Kidney capillary endothelial cell (primary cell): ENCODE measurements around the gene SLCO3A1.

Source experiments
- DNase-seq: peaks from one replicate; pipeline ENCODE4 v3.0.0-alpha.2; 2018; ENCODE audit warnings: low spot score

SLCO3A1 gene

GRCh38 chr15:92130244-92130643, 276.7 kb downstream of the SLCO3A1 start:
- no peak for DNase-seq

GRCh38 chr15:92130906-92131305, 277.4 kb downstream of the SLCO3A1 start:
- DNase-seq: no peak

DNA sequence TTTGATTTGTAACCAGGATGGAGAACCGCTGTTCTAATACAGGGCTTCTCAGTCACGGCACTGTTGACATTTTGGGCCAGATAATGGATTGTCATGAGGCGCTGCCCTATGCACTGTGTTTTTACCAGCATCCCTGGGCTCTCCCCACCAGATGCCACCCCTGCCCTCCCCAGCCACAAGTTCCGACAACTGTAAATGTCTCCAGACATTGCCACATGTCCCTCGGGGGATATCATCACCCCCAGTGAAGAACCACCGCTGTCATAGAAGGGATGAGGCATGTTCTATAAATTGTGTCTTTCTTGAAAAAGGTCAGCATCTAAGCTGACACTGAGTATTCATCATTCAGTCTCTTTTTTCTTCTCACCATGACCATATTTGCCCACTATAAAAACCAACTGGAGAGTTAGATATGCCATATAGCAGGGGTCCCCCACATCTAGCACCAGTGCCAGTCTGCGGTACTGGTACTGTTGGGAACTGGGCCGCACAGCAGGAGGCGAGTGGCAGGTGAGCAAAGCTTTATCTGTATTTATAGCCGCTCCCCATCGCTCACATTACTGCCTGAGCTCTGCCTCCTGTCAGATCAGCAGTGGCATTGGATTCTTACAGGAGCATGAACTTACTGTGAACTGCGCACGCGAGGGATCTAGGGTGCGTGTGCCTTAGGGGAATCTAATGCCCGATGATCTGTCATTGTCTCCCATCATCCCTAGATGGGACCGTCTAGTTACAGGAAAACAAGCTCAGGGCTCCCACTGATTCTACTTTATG, 279.7 kb downstream of the SLCO3A1 start:
- no peak for DNase-seq

DNA sequence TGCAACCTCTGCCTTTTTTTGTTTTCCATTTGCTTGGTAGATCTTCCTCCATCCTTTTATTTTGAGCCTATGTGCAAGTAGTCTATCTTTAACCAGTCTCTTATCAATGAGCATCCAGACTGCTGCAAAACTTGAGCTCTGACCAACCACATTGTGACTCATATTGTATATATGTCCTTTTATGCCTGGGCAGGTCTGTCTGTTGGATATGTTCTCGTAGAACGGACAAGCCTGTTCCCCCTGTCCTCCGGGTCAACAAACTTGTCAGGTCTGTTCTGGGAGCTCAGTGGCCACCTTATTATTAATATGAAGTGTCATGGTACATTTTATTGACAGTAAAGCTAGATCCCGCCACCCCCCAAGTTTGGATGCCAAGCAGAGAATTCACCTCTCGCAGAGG, 287.3 kb downstream of the SLCO3A1 start:
- no peak for DNase-seq

DNA sequence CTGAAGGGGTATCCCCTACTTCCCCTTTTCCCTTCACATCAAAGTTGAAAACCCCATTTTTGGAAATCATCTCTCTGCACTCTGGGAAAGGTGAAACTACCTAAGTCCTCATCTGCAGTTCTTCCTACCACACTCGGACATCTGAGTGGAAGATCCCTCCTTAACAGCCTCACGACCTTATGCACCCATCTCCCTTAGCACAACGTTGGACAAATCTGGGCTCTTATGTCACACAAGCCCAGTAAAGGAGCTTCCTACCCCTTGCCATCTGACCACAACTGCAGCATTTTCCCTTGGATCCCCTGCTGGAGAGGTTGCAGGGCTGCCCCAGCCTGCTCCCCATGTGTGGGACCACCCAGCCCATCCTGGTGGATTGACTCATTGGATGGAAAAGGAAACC, 288.1 kb downstream of the SLCO3A1 start:
- DNase-seq: no peak

GRCh38 chr15:92142242-92143232, 289.0 kb downstream of the SLCO3A1 start:
- DNase-seq: no peak

- no peak for DNase-seq
Observed at GRCh38 chr15:92143765-92144164, 290.3 kb downstream of the SLCO3A1 start.

- DNase-seq: no peak
Observed at GRCh38 chr15:92146511-92147150, 293.1 kb downstream of the SLCO3A1 start.

- no peak for DNase-seq
Observed at GRCh38 chr15:92149029-92149428, 295.5 kb downstream of the SLCO3A1 start.

DNA sequence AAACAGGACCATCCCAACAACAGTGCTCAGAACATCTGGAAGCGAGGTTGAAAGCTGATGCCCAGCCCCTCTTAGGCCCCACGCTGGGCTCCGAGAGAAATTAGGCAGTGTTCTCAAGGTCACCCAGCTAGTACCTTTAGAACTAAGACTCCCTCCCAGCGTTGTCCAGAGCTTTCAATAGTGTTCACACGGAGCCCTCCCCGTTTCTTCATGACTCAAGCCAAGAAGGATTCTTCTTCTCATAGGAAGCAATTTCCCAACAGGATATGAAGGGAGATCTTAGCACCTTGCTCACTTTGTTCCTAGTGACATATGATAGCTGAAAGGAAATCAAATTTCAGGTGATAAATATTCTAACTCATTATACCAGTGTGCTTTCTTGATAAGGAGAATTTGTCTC, 296.0 kb downstream of the SLCO3A1 start:
- DNase-seq: no peak

DNA sequence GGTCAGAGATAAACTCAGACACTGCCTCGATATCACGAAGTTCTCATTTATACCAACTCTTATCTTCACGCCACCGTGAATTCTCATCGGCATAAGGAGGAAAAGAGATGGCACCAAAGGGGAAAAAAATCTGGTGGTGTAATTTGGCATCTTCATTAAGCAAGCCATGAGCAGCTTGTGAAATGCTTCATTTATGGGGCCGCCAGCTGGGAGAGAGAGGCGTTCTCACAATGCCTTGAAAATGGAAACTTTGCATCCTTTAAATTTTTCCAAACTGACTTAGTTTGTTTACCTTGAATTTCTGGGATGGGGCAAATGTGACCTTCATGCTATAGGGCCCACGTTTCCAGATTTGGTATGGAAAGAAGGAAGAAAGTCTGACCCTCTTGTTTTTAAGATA, 297.7 kb downstream of the SLCO3A1 start:
- no peak for DNase-seq

- no peak for DNase-seq
Observed at GRCh38 chr15:92151741-92152140, 298.2 kb downstream of the SLCO3A1 start.

DNA sequence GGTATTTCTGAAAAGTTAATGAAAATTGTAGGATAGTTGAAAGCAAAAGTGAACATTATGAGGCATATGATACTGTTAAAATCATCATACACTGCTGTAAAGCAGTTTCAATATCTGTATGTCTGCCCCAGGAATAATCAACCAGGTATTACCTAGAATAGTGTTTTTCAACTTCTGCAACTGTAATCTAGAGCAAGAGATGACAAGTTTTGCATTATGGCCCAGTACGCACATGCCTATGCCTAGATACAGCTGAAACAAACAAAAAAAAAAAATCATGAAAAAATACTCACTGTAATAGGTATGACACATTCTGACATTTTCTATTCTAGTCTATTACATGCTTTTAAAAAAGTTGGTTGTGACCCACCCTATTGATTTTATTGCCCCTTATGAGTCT, 299.5 kb downstream of the SLCO3A1 start:
- DNase-seq: no peak

GRCh38 chr15:92153620-92154019, 300.1 kb downstream of the SLCO3A1 start:
- no peak for DNase-seq

DNA sequence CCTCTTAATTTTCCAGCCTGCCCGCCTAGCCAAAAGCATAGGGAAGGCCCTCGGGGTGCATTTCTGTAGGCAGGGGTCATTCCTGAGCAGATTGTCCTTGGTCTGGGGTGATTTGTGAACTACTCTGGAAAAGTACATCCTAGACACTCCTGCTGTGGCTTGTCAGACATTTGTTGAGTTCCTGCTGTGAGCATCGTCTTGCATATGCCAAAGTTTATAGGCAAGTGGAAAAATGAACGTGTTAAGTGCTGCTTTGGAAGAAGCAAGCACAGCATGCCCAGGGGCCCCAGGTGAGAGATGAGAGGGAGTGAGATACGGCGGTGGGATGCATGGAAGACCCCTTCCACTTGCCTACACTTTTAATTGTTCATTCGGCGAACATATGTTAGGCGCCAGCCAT, 302.4 kb downstream of the SLCO3A1 start:
- DNase-seq: no peak

DNA sequence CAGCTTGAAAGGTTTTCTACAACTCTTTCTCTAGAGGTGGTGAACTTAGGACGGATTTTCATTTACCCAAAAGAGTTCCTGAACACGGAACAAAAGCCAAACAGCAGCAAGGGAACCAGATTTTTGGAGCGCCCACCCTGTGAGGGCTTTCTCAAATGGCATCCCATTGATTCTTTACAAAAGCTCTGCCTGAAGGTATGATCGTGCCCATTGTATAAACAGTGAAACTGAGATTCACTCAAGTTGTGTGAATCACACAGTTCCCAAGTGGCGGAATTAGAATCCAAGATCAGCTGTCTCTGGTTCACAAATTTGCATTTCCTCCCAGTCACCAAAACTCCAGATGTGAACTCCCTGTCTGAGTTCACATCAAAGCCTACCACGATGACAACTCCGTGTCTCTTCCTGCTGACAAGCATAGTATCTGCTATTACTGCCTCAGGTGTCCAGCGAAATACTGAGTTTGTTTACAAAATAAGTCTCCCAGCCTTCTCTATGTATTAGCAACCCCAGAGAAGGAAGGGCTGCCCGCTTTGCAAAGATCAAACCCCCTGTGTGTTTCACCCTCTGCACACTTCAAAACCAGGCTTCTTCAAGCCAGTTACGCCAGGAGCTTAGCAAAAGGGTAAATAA, 304.3 kb downstream of the SLCO3A1 start:
- no peak for DNase-seq

DNA sequence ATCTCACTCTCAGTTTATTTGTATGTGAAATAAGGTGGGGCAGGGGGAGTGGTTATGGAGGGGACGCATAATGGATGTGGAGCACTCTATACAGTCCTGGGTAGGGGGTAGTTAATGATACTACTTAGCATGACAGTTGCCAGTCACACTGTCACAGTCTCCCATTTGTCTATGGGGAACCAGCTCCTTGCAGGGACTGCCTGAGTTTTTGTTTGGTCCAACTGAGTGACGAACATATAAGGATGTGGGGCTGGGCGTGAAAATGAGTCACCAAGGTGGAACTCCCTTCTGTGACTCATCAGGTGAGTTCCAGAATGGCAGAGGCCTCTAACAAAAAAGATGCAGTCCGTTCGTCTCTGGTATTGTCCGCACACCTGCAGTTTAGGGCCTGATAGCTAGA, 304.9 kb downstream of the SLCO3A1 start:
- DNase-seq: no peak

DNA sequence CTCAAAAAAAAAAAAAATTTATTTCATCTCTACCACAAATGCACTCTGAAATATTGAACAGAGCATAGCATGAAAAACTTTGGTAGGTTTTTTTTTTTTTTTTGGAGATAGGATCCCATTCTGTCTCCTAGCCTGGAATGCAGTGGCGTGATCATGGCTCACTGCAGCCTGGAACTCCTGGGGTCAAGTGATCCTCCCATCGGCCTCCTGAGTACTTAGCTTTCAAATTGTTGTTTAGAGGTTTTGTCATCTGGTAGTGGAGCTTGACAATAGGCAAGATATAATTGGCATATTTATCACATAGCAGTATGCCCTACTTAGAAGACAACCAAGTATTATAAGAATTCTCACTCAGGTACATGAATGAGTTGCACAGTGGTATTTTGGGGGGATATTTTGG, 306.0 kb downstream of the SLCO3A1 start:
- DNase-seq: no peak

DNA sequence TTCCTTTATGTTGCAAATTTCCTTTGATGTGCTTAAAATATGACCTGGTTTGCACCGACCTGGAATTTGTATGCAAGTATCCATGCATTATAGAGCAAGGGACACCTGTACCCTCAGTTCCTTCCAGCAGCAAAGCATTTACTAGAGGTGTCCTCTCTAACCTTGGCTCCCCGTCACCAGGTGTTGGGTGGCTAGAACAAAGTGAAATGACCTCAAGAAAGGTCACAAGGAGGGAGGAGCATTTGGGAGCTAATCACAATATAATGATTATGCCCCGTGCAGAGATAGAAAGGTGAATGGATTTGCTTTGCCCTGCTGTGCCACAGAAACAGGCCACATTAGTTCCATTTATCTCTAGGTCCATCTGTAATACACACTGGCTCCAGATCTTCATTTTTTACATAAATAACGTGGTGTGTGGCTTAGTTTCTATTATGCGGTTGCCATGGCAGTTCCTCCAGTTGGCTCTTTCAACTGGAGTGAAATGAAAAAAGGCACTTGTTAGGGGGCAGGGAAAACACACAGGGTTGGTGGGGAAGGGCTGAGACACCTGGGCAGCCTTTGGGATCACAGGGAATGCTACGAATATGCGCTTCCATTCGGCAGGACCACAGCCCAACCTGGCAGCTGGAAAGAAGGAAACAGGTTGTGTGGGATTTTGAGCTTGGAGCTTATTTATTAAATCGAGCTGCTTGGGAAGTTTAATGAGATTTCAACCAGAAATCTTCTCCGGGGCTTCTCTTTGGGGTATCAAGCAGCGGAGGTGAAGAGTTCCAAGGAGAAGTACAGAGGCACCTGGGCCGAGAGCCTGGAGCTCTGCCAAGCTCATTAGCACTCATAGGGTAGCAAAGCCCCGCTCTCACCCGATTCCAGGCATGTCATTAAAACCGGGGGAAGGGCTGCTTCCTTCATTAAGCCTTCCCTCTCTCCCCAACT, 306.7 kb downstream of the SLCO3A1 start:
- DNase-seq: no peak

DNA sequence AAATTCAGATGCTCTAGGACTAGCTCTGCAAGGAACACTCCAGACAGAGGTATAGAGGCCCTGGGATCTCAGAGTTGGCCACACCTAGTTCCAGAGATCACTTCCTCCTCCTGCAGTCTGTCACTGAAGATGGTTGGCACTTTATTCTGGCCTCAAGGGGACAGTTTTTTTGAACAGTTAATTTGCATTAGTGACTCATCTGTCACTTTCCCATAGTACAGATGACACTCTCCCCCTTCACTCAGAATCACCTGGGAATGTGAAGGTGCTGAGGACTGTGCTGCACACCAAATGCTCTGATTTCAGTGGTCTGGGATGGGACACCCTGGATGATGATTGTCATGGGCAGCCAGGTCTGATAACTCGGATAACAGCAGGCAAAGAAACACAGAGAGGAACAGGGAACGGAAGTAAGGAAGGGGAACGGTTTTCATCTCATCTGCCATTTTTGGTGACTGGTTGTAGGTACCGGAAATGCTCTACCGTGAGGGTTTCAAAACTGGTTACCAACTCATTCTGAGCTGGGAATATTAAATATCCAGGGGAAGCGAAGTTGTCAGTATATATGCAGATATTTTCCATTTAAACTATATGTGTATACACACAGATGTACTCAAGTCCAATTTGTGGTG, 307.6 kb downstream of the SLCO3A1 start:
- DNase-seq: no peak

DNA sequence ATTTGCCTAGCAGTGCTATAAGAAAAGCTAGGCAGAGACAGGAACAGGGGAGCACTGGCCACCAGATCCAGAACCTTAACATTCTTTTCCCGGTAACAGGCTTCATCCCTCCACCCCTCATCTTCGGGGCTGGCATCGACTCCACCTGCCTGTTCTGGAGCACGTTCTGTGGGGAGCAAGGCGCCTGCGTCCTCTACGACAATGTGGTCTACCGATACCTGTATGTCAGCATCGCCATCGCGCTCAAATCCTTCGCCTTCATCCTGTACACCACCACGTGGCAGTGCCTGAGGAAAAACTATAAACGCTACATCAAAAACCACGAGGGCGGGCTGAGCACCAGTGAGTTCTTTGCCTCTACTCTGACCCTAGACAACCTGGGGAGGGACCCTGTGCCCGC, 309.1 kb downstream of the SLCO3A1 start:
- no peak for DNase-seq
